Hepatocyte (in vitro differentiated cells): Measurements from ENCODE around the gene C10orf95.

Experiments used
- CTCF ChIP-seq: fragments of 200-600 bp; sonication (generic); IDR thresholded peaks from 2 replicates; pipeline ENCODE4 v1.5.1; 2016; ENCODE audit warnings: antibody characterized with exemption, mild to moderate bottlenecking; ENCODE audit not compliant: poor library complexity
- EZH2 ChIP-seq: fragments of 200-600 bp; sonication (generic); IDR thresholded peaks from 2 replicates; pipeline ENCODE4 v1.6.1; 2016; ENCODE audit warnings: antibody characterized with exemption, mild to moderate bottlenecking, borderline replicate concordance
- EZH2phosphoT487 ChIP-seq: fragments of 200-600 bp; sonication (generic); IDR thresholded peaks from one replicate; pipeline ENCODE4 v1.6.1; 2018; ENCODE audit warnings: antibody characterized with exemption, mild to moderate bottlenecking, low read depth, moderate library complexity; ENCODE audit not compliant: unreplicated experiment, severe bottlenecking

- no peak for TF ChIP-seq EZH2
- TF ChIP-seq CTCF = no peak
- TF ChIP-seq EZH2phosphoT487 = no peak
Measured at GRCh38 chr10:102473445-102474331, 22.3 kb upstream of the C10orf95 start.
